IMR-90 (cell line): Measurements from ENCODE around the gene C1R. TPM values are rescaled to one million over a fixed set of nuclear protein-coding genes. Genes with fewer than 3 reads are reported as not detected.
A peak's percentile ranks its signal among the peaks of the same experiment; 100 is the strongest.

Source experiments
- ATAC-seq: fragments of 200-7000 bp; cut with Tn5 transposase; 2 replicates; pipeline ENCODE4 v1.9.1; 2020; ENCODE audit warnings: low read depth, mild to moderate bottlenecking, moderate library complexity
- BruUV-seq: library from RNA; stranded (reverse); fragments of 400-500 nt; replicated peaks from 2 replicates; lab custom pipeline; 2021; lab: Mats Ljungman, UMichigan
- CTCF ChIA-PET: fragments of 300-600 bp; formaldehyde crosslinking; extraction: SDS; loops from one replicate; lab custom pipeline; 2021; ENCODE audit warnings: antibody characterized with exemption; lab: Yijun Ruan, JAX
- POLR2A ChIA-PET: fragments of 300-600 bp; sonication (Branson Sonifier 250); formaldehyde crosslinking; loops from one replicate; lab custom pipeline; 2022; ENCODE audit warnings: antibody characterized with exemption; ENCODE audit not compliant: unreplicated experiment; lab: Charles Lee
- DNase-seq: peaks from one replicate; pipeline ENCODE4 v3.0.0; 2013
- H2AFZ ChIP-seq: replicated peaks from 2 replicates; pipeline ENCODE3; 2013; ENCODE audit warnings: low read length, mild to moderate bottlenecking; ENCODE audit not compliant: poor library complexity
- H2AK5ac ChIP-seq: 2 replicates; pipeline ENCODE4 v1.6.1; 2013; ENCODE audit warnings: low read depth, low read length, inconsistent platforms
- H2AK9ac ChIP-seq: replicated peaks from 2 replicates; pipeline ENCODE3; 2013; ENCODE audit warnings: mild to moderate bottlenecking, low read depth, low read length, moderate library complexity; ENCODE audit not compliant: poor library complexity
- H2BK120ac ChIP-seq: 2 replicates; pipeline ENCODE4 v1.6.1; 2013; ENCODE audit warnings: low read depth, low read length, inconsistent platforms
- H2BK15ac ChIP-seq: 3 replicates; pipeline ENCODE4 v1.6.1; 2013; ENCODE audit warnings: low read depth, low read length, inconsistent platforms
- H2BK20ac ChIP-seq: 2 replicates; pipeline ENCODE4 v1.6.1; 2013; ENCODE audit warnings: low read depth, mild to moderate bottlenecking, inconsistent platforms, low read length, moderate library complexity
- H2BK5ac ChIP-seq: 2 replicates; pipeline ENCODE4 v1.6.1; 2013; ENCODE audit warnings: mild to moderate bottlenecking, low read depth, low read length, inconsistent platforms; ENCODE audit not compliant: poor library complexity, severe bottlenecking
- H3K14ac ChIP-seq: replicated peaks from 2 replicates; pipeline ENCODE4 v1.6.1; 2013; ENCODE audit warnings: low read depth, low read length, inconsistent platforms
- H3K18ac ChIP-seq: 2 replicates; pipeline ENCODE4 v1.6.1; 2013; ENCODE audit warnings: low read depth, low read length, control low read depth
- H3K23ac ChIP-seq: 2 replicates; pipeline ENCODE4 v1.6.1; 2013; ENCODE audit warnings: low read depth, low read length, inconsistent platforms
- H3K27ac ChIP-seq: 2 replicates; pipeline ENCODE4 v1.5.1; 2013; ENCODE audit warnings: mild to moderate bottlenecking, control low read depth, low read length; ENCODE audit not compliant: insufficient read depth
- H3K27me3 ChIP-seq: 2 replicates; pipeline ENCODE4 v1.6.1; 2013; ENCODE audit warnings: low read length; ENCODE audit not compliant: control insufficient read depth, insufficient read depth
- H3K36me3 ChIP-seq: 2 replicates; pipeline ENCODE4 v1.6.1; 2013; ENCODE audit warnings: low read length, mixed read lengths; ENCODE audit not compliant: control insufficient read depth, insufficient read depth
- H3K4ac ChIP-seq: 2 replicates; pipeline ENCODE4 v1.6.1; 2013; ENCODE audit warnings: low read depth, low read length, inconsistent platforms
- H3K4me1 ChIP-seq: 2 replicates; pipeline ENCODE4 v1.6.1; 2013; ENCODE audit warnings: low read length, mixed read lengths; ENCODE audit not compliant: control insufficient read depth, insufficient read depth
- H3K4me2 ChIP-seq: 2 replicates; pipeline ENCODE4 v1.6.1; 2013; ENCODE audit warnings: low read depth, mild to moderate bottlenecking, control low read depth, low read length, moderate library complexity
- H3K4me3 ChIP-seq: 2 replicates; pipeline ENCODE4 v1.5.1; 2013; ENCODE audit warnings: low read depth, mild to moderate bottlenecking, control low read depth, low read length, moderate library complexity; ENCODE audit not compliant: insufficient read depth
- H3K56ac ChIP-seq: 2 replicates; pipeline ENCODE4 v1.6.1; 2013; ENCODE audit warnings: low read length, inconsistent platforms; ENCODE audit not compliant: insufficient read depth; ENCODE audit errors: extremely low read depth
- H3K79me1 ChIP-seq, 2 experiments: 2 replicates each; pipeline ENCODE4 v1.6.1; 2013; ENCODE audit warnings: low read length in 2 of 2, inconsistent platforms in 1 of 2, low read depth in 1 of 2
- H3K9ac ChIP-seq: 2 replicates; pipeline ENCODE4 v1.6.1; 2013; ENCODE audit warnings: low read depth, low read length, control low read depth
- H3K9me1 ChIP-seq: 2 replicates; pipeline ENCODE4 v1.6.1; 2013; ENCODE audit warnings: low read length, inconsistent platforms; ENCODE audit not compliant: insufficient read depth
- H3K9me3 ChIP-seq: 2 replicates; pipeline ENCODE4 v1.6.1; 2013; ENCODE audit warnings: low read length; ENCODE audit not compliant: control insufficient read depth, insufficient read depth
- H4K20me1 ChIP-seq: 2 replicates; pipeline ENCODE4 v1.6.1; 2013; ENCODE audit warnings: low read length, inconsistent platforms; ENCODE audit not compliant: insufficient read depth
- H4K5ac ChIP-seq: 2 replicates; pipeline ENCODE4 v1.6.1; 2013; ENCODE audit warnings: mild to moderate bottlenecking, low read depth, low read length, control low read depth
- H4K8ac ChIP-seq, 2 experiments: 2 replicates each; pipeline ENCODE4 v1.6.1; 2013; ENCODE audit warnings: low read depth in 2 of 2, low read length in 2 of 2, control low read depth in 1 of 2, inconsistent platforms in 1 of 2
- H4K91ac ChIP-seq: 2 replicates; pipeline ENCODE4 v1.6.1; 2013; ENCODE audit warnings: low read depth, low read length, inconsistent platforms; ENCODE audit not compliant: insufficient read depth
- BHLHE40 ChIP-seq: fragments of 150-350 bp; IDR thresholded peaks from 2 replicates; pipeline ENCODE4 v1.6.1; 2016; ENCODE audit warnings: mild to moderate bottlenecking, low read depth, low read length
- CEBPB ChIP-seq: IDR thresholded peaks from 2 replicates; pipeline ENCODE4 v1.6.1; 2012; ENCODE audit warnings: low read depth, low read length, improper control_type of control experiment
- CHD1 ChIP-seq: IDR thresholded peaks from 2 replicates; pipeline ENCODE4 v1.6.1; 2012; ENCODE audit warnings: low read depth, low read length, improper control_type of control experiment
- CTCF ChIP-seq: conservative IDR thresholded peaks from 2 replicates; pipeline ENCODE4 v1.5.1; 2012; ENCODE audit warnings: mild to moderate bottlenecking, low read depth, low read length, improper control_type of control experiment
- ELK1 ChIP-seq: fragments of 150-350 bp; IDR thresholded peaks from 2 replicates; pipeline ENCODE4 v1.6.1; 2016; ENCODE audit warnings: low read depth, mild to moderate bottlenecking, low read length, moderate library complexity, borderline replicate concordance
- FOS ChIP-seq: fragments of 150-350 bp; IDR thresholded peaks from 2 replicates; pipeline ENCODE4 v1.6.1; 2016; ENCODE audit warnings: low read depth, low read length
- MAFK ChIP-seq: IDR thresholded peaks from 2 replicates; pipeline ENCODE4 v1.6.1; 2012; ENCODE audit warnings: low read depth, low read length, improper control_type of control experiment
- MAZ ChIP-seq: IDR thresholded peaks from 2 replicates; pipeline ENCODE4 v1.6.1; 2012; ENCODE audit warnings: low read depth, mild to moderate bottlenecking, low read length, improper control_type of control experiment, moderate library complexity, borderline replicate concordance
- MXI1 ChIP-seq: IDR thresholded peaks from 2 replicates; pipeline ENCODE4 v1.6.1; 2012; ENCODE audit warnings: low read depth, mild to moderate bottlenecking, low read length, moderate library complexity, borderline replicate concordance
- NFE2L2 ChIP-seq: fragments of 150-350 bp; IDR thresholded peaks from 2 replicates; pipeline ENCODE4 v1.6.1; 2016; ENCODE audit warnings: low read depth, mild to moderate bottlenecking, low read length
- POLR2A ChIP-seq: IDR thresholded peaks from 2 replicates; pipeline ENCODE4 v1.6.1; 2012; ENCODE audit warnings: mild to moderate bottlenecking, low read depth, low read length
- RAD21 ChIP-seq: IDR thresholded peaks from 2 replicates; pipeline ENCODE4 v1.6.1; 2012; ENCODE audit warnings: low read length, improper control_type of control experiment
- RCOR1 ChIP-seq: IDR thresholded peaks from 2 replicates; pipeline ENCODE4 v1.6.1; 2012; ENCODE audit warnings: mild to moderate bottlenecking, low read length, improper control_type of control experiment; ENCODE audit not compliant: insufficient replicate concordance
- RFX5 ChIP-seq: IDR thresholded peaks from 2 replicates; pipeline ENCODE4 v1.8.0; 2012; ENCODE audit warnings: low read depth, mild to moderate bottlenecking, low read length, moderate library complexity
- SMC3 ChIP-seq: fragments of 150-350 bp; IDR thresholded peaks from 2 replicates; pipeline ENCODE4 v1.6.1; 2016; ENCODE audit warnings: low read depth, mild to moderate bottlenecking, antibody characterized with exemption, low read length, moderate library complexity
- USF2 ChIP-seq: fragments of 150-350 bp; IDR thresholded peaks from 2 replicates; pipeline ENCODE4 v1.6.1; 2017; ENCODE audit warnings: mild to moderate bottlenecking, antibody characterized with exemption, low read length, low read depth
- WGBS, 2 experiments: methylation state at CpG; one replicate each; pipeline versions ENCODE4 v1.1.5 to v1.1.7; 2013; ENCODE audit warnings: missing lambda C conversion rate in 2 of 2; ENCODE audit not compliant: insufficient read length in 1 of 2; ENCODE audit errors: extremely low coverage in 2 of 2; 5-methylcytosine and 5-hydroxymethylcytosine counted together
- dilution Hi-C: fragments of 300-500 bp; cut with HindIII; formaldehyde crosslinking; loops from one replicate; pipeline ENCODE4 v1.14.3; 2018; ENCODE audit warnings: low sequenced_read_pairs; ENCODE audit not compliant: unreplicated experiment
- in situ Hi-C: fragments of 300-500 bp; cut with MboI; formaldehyde crosslinking; loops from 3 replicates; pipeline ENCODE4 v1.14.3; 2019; ENCODE audit warnings: low sequenced_read_pairs, inconsistent platforms, mixed read lengths
- intact Hi-C: fragments of 100-400 bp; cut with micrococcal nuclease; formaldehyde crosslinking; loops from 2 replicates; pipeline ENCODE4 v1.10.0; 2022
- polyA plus RNA-seq, 3 experiments: library from polyadenylated mRNA; depleted of rRNA; stranded (reverse); fragments of >200 nt; gene quantifications; 2 replicates each; pipeline ENCODE4 v1.2.3, GENCODE V29; 2012; ENCODE audit warnings: low replicate concordance in 1 of 3
- total RNA-seq: library from RNA; depleted of rRNA; stranded (reverse); fragments of >200 nt; gene quantifications from 2 replicates; pipeline ENCODE4 v1.2.3, GENCODE V29; 2012

C1R gene
- total and polyA plus RNA-seq, 2 of the 4 experiments (the other 2 are of a cell fraction), result 38.4 to 165 TPM

GRCh38 chr12:7042842-7043241 lies 49.4 kb downstream of the C1R start:
- peaks cover 2% of the 10 kb centered on the region; the same call in 1 of the 2 replicates for H3K4me1 ChIP-seq
- H3K4me2 ChIP-seq, result no peak overlapping the region
- dilution Hi-C loops (no loop called here), in situ Hi-C loops (no loop called here), intact Hi-C loops (no loop called here)
- no peak overlapping the region for H3K56ac ChIP-seq
- CTCF ChIA-PET, result interaction anchor here (2.1 kb wide), 1 partner anchor 100 kb away, joined by 4 read pairs; the partner anchor contains the start of genes C12orf57 and RNU7-1
- no peak overlapping the region for H2BK15ac ChIP-seq
- H3K9ac ChIP-seq, result no peak overlapping the region
- H4K8ac ChIP-seq, result no peak overlapping the region
- ATAC-seq, result peak; percentile 80
- no peak overlapping the region for H3K4me3 ChIP-seq
- H3K23ac ChIP-seq, result no peak overlapping the region
- H2AK5ac ChIP-seq, result no peak overlapping the region
- no peak overlapping the region for H2AFZ ChIP-seq
- BruUV-seq, result no TSS peak
- POLR2A ChIA-PET, result no interaction called here
- H3K9me3 ChIP-seq, result no peaks in the 10 kb centered on the region
- TF ChIP-seq USF2 (no peak), BHLHE40 (no peak), MAFK (no peak), MXI1 (no peak), CHD1 (no peak), FOS (no peak), CTCF (peak; percentile 38), NFE2L2 (no peak), ELK1 (no peak), MAZ (no peak), SMC3 (no peak), RAD21 (peak; percentile 49), POLR2A (no peak), CEBPB (no peak), RFX5 (no peak), RCOR1 (no peak)
- H4K5ac ChIP-seq, result no peak overlapping the region
- no peaks in the 10 kb centered on the region; the same call in 1 of the 2 replicates for H3K9me1 ChIP-seq
- peak; percentile 29 for DNase-seq
- H2BK120ac ChIP-seq, result no peak overlapping the region
- H4K91ac ChIP-seq, result no peak overlapping the region
- H3K4ac ChIP-seq, result no peak overlapping the region
- no peak overlapping the region for H2AK9ac ChIP-seq
- no peak overlapping the region for H3K27ac ChIP-seq
- H3K79me1 ChIP-seq, result no peaks in the 10 kb centered on the region
- H2BK5ac ChIP-seq, result no peak overlapping the region
- peaks cover 14% of the 10 kb centered on the region for H3K27me3 ChIP-seq
- H3K14ac ChIP-seq, result no peak overlapping the region
- H2BK20ac ChIP-seq, result no peak overlapping the region
- H3K18ac ChIP-seq, result no peak overlapping the region
- no CpG with 5 or more reads among the region's 6 CpGs for WGBS, 2 experiments
- H3K36me3 ChIP-seq, result no peaks in the 10 kb centered on the region
- H4K20me1 ChIP-seq, result no peaks in the 10 kb centered on the region
